ENCODE results near the gene ZSCAN4. TPM values are rescaled to one million over a fixed set of nuclear protein-coding genes. Genes with fewer than 3 reads are reported as not detected.
A peak's percentile ranks its signal among the peaks of the same experiment; 100 is the strongest.

The ZSCAN4 gene
- total RNA-seq, 1 experiment from 2014 or later, result not detected

DNA sequence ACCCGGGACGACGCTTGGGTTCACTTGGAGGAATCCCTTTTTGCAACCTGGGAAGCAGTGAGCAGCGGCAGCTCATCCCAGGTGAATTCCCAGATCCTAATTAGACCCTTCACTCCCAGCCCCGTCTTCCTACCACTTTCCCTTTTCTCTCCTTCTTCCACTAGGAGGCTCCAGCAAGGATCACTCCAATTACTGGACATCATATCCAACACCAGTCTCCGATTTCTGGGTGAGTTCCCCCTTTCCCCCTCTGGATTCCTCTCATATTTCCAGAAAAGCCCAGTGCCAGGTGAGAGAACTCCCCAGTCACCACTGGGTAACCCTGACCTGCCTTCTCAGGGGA, 17.1 kb upstream of the ZSCAN4 start:
- CTCF ChIA-PET, result no interaction called here
- no TSS peak for BruUV-seq (replicated peaks)
- Histone ChIP-seq H3K27ac (ENCODE audit: low read length) (no peak overlapping the region), H3K36me3 (ENCODE audit: control insufficient read depth, insufficient read depth, low read length) (no peaks in the 10 kb centered on the region), H3K4me3 (ENCODE audit: low read depth in 2 of 2, low read length in 2 of 2) (no peak overlapping the region), H3K27me3 (ENCODE audit: control insufficient read depth, insufficient read depth, low read length) (no peaks in the 10 kb centered on the region), H3K9me3 (ENCODE audit: control insufficient read depth, insufficient read depth, low read depth, low read length) (no peaks in the 10 kb centered on the region), H3K4me1 (ENCODE audit: control insufficient read depth, insufficient read depth, low read length) (no peaks in the 10 kb centered on the region)
- in situ Hi-C loops (cut with HindIII; ENCODE audit: low pct_unique_long_range_greater_than_20kb, low sequenced_read_pairs) (no loop called here), intact Hi-C loops (cut with micrococcal nuclease; ENCODE audit: unreplicated experiment) (no loop called here)
- DNase-seq (ENCODE audit: low read depth, low spot score) (no peak), ATAC-seq (no peak)
- POLR2A ChIA-PET, result no interaction called here
- TF ChIP-seq, protein P1, sequence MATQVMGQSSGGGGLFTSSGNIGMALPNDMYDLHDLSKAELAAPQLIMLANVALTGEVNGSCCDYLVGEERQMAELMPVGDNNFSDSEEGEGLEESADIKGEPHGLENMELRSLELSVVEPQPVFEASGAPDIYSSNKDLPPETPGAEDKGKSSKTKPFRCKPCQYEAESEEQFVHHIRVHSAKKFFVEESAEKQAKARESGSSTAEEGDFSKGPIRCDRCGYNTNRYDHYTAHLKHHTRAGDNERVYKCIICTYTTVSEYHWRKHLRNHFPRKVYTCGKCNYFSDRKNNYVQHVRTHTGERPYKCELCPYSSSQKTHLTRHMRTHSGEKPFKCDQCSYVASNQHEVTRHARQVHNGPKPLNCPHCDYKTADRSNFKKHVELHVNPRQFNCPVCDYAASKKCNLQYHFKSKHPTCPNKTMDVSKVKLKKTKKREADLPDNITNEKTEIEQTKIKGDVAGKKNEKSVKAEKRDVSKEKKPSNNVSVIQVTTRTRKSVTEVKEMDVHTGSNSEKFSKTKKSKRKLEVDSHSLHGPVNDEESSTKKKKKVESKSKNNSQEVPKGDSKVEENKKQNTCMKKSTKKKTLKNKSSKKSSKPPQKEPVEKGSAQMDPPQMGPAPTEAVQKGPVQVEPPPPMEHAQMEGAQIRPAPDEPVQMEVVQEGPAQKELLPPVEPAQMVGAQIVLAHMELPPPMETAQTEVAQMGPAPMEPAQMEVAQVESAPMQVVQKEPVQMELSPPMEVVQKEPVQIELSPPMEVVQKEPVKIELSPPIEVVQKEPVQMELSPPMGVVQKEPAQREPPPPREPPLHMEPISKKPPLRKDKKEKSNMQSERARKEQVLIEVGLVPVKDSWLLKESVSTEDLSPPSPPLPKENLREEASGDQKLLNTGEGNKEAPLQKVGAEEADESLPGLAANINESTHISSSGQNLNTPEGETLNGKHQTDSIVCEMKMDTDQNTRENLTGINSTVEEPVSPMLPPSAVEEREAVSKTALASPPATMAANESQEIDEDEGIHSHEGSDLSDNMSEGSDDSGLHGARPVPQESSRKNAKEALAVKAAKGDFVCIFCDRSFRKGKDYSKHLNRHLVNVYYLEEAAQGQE (IDR thresholded peaks at IDR 0.05; ENCODE audit: insufficient read depth in 1 of 2, low read depth in 2 of 2, low read length in 1 of 2), result no peak
- TF ChIP-seq, protein P2, sequence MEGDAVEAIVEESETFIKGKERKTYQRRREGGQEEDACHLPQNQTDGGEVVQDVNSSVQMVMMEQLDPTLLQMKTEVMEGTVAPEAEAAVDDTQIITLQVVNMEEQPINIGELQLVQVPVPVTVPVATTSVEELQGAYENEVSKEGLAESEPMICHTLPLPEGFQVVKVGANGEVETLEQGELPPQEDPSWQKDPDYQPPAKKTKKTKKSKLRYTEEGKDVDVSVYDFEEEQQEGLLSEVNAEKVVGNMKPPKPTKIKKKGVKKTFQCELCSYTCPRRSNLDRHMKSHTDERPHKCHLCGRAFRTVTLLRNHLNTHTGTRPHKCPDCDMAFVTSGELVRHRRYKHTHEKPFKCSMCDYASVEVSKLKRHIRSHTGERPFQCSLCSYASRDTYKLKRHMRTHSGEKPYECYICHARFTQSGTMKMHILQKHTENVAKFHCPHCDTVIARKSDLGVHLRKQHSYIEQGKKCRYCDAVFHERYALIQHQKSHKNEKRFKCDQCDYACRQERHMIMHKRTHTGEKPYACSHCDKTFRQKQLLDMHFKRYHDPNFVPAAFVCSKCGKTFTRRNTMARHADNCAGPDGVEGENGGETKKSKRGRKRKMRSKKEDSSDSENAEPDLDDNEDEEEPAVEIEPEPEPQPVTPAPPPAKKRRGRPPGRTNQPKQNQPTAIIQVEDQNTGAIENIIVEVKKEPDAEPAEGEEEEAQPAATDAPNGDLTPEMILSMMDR (IDR thresholded peaks at IDR 0.05), result 0 out of 2 replicates have a peak, but pooled peaks have one; percentile 8

DNA sequence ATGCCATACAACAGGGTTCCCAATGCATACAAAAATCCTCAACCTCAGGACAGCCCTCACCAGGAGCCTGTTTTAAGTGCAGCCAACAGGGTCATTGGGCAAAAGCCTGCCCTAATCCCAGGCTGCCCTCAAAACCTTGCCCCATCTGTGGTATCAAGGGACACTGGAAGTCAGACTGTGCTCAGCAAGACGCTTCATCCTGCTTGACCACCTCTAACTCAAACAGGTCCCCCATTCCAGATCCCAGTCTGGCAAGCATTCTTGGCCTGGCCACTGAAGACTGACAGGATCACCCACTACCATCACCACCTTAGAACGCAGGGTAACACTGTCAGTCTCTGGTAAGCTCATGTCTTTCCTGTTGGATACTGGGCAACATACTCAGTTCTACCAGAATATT, 15.0 kb upstream of the ZSCAN4 start:
- in situ Hi-C loops (cut with HindIII; ENCODE audit: low pct_unique_long_range_greater_than_20kb, low sequenced_read_pairs), result no loop called here
- ChIA-PET CTCF (no interaction called here), POLR2A (no interaction called here)
- BruUV-seq (replicated peaks), result no TSS peak
- Histone ChIP-seq H3K36me3 (ENCODE audit: control insufficient read depth, insufficient read depth, low read length) (no peaks in the 10 kb centered on the region), H3K27ac (ENCODE audit: low read length) (no peak overlapping the region), H3K4me1 (ENCODE audit: control insufficient read depth, insufficient read depth, low read length) (no peaks in the 10 kb centered on the region), H3K27me3 (ENCODE audit: control insufficient read depth, insufficient read depth, low read length) (no peaks in the 10 kb centered on the region), H3K9me3 (ENCODE audit: control insufficient read depth, insufficient read depth, low read depth, low read length) (no peaks in the 10 kb centered on the region), H3K4me3 (ENCODE audit: low read depth in 2 of 2, low read length in 2 of 2) (no peak overlapping the region)
- ATAC-seq (no peak), DNase-seq (ENCODE audit: low read depth, low spot score) (no peak)
- intact Hi-C loops (cut with micrococcal nuclease; ENCODE audit: unreplicated experiment), result no loop called here
- TF ChIP-seq SIN3A (IDR thresholded peaks at IDR 0.05; ENCODE audit: borderline replicate concordance, insufficient read depth, low read depth, low read length) (no peak), POLR2AphosphoS5 (IDR thresholded peaks at IDR 0.05; ENCODE audit: low read depth, low read length) (no peak), TCF7L2 (IDR thresholded peaks at IDR 0.05; ENCODE audit: low read depth, low read length) (no peak)
- TF ChIP-seq, protein P1 (IDR thresholded peaks at IDR 0.05; ENCODE audit: insufficient read depth in 1 of 2, low read depth in 2 of 2, low read length in 1 of 2), result no peak
- TF ChIP-seq, protein P2 (IDR thresholded peaks at IDR 0.05), result no peak
